HEK293 (cell line): Measurements from ENCODE around the gene STXBP4.

Experiments used
- CTCF ChIA-PET: fragments of 350-600 bp; formaldehyde crosslinking; extraction: SDS; loops from one replicate; lab custom pipeline; 2021; ENCODE audit warnings: antibody characterized with exemption; lab: Yijun Ruan, JAX
- POLR2A ChIA-PET: fragments of 300-600 bp; formaldehyde crosslinking; extraction: SDS; loops from one replicate; lab custom pipeline; 2020; ENCODE audit warnings: antibody characterized with exemption, inconsistent platforms; lab: Yijun Ruan, JAX
- H3K27ac ChIP-seq: fragments of 200-500 bp; sonication (Bioruptor generic); 2 replicates; pipeline ENCODE4 v1.5.1; 2014; ENCODE audit warnings: low read depth, low read length, control low read depth, inconsistent platforms; ENCODE audit errors: extremely low read depth
- H3K36me3 ChIP-seq, 2 experiments: fragments of 200-500 bp in 1 of 2; sonication (Bioruptor generic) in 1 of 2; 1 replicate in 1 of 2; 2 replicates in 1 of 2; pipeline ENCODE4 v1.5.1; 2014 to 2017; ENCODE audit warnings: inconsistent platforms in 2 of 2, low read length in 2 of 2; ENCODE audit not compliant: control insufficient read depth in 2 of 2, insufficient read depth in 1 of 2
- H3K4me1 ChIP-seq: fragments of 200-500 bp; sonication (Bioruptor generic); 2 replicates; pipeline ENCODE4 v1.5.1; 2014; ENCODE audit warnings: mild to moderate bottlenecking, low read length, inconsistent platforms; ENCODE audit not compliant: control insufficient read depth, insufficient read depth
- H3K4me3 ChIP-seq: 2 replicates; pipeline ENCODE4 v1.5.1; 2011; ENCODE audit warnings: low read depth, mild to moderate bottlenecking, control low read depth, low read length, moderate library complexity
- H3K9me3 ChIP-seq: fragments of 200-500 bp; sonication (Bioruptor generic); 2 replicates; pipeline ENCODE4 v1.5.1; 2014; ENCODE audit warnings: low read depth, low read length, inconsistent platforms; ENCODE audit not compliant: control insufficient read depth, insufficient read depth
- ELK4 ChIP-seq: IDR thresholded peaks from 2 replicates; pipeline ENCODE4 v1.6.1; 2011; ENCODE audit warnings: mild to moderate bottlenecking, low read depth, low read length, borderline replicate concordance
- GFI1B ChIP-seq: fragments of 450-650 bp; formaldehyde crosslinking; IDR thresholded peaks from 2 replicates; pipeline ENCODE4 v1.5.1; 2016; ENCODE audit warnings: missing biosample characterization, missing genetic modification characterization
- GLI4 ChIP-seq: fragments of 450-650 bp; formaldehyde crosslinking; IDR thresholded peaks from 2 replicates; pipeline ENCODE4 v1.5.1; 2016; ENCODE audit warnings: missing biosample characterization, missing genetic modification characterization
- KLF1 ChIP-seq: fragments of 450-650 bp; formaldehyde crosslinking; IDR thresholded peaks from 2 replicates; pipeline ENCODE4 v1.5.1; 2016; ENCODE audit warnings: missing biosample characterization, missing genetic modification characterization
- MEIS1 ChIP-seq: sonication (generic); formaldehyde crosslinking; IDR thresholded peaks from 2 replicates; pipeline ENCODE4 v1.8.1; 2022; ENCODE audit warnings: missing genetic modification reagents, mild to moderate bottlenecking, borderline replicate concordance
- MYNN ChIP-seq: fragments of 450-650 bp; formaldehyde crosslinking; IDR thresholded peaks from 2 replicates; pipeline ENCODE4 v1.5.1; 2016; ENCODE audit warnings: missing biosample characterization, missing genetic modification characterization, borderline replicate concordance
- RBAK ChIP-seq: fragments of 450-650 bp; formaldehyde crosslinking; IDR thresholded peaks from 2 replicates; pipeline ENCODE4 v1.5.1; 2016; ENCODE audit warnings: missing biosample characterization, missing genetic modification characterization
- REST ChIP-seq: fragments of 450-650 bp; formaldehyde crosslinking; IDR thresholded peaks from 2 replicates; pipeline ENCODE4 v1.5.1; 2016; ENCODE audit warnings: missing biosample characterization, missing genetic modification characterization
- SP3 ChIP-seq: fragments of 450-650 bp; formaldehyde crosslinking; IDR thresholded peaks from 2 replicates; pipeline ENCODE4 v1.5.1; 2016; ENCODE audit warnings: missing biosample characterization, missing genetic modification characterization
- ZBTB21 ChIP-seq: fragments of 450-650 bp; formaldehyde crosslinking; IDR thresholded peaks from 2 replicates; pipeline ENCODE4 v1.5.1; 2017; ENCODE audit warnings: missing biosample characterization, missing genetic modification characterization
- ZFP37 ChIP-seq: fragments of 450-650 bp; formaldehyde crosslinking; IDR thresholded peaks from 2 replicates; pipeline ENCODE4 v1.5.1; 2016; ENCODE audit warnings: missing biosample characterization, missing genetic modification characterization
- ZFP69B ChIP-seq: fragments of 450-650 bp; formaldehyde crosslinking; IDR thresholded peaks from 2 replicates; pipeline ENCODE4 v1.5.1; 2016; ENCODE audit warnings: missing biosample characterization, missing genetic modification characterization
- ZNF121 ChIP-seq: fragments of 450-650 bp; formaldehyde crosslinking; IDR thresholded peaks from 2 replicates; pipeline ENCODE4 v1.5.1; 2016; ENCODE audit warnings: missing biosample characterization, missing genetic modification characterization
- ZNF138 ChIP-seq: fragments of 450-650 bp; formaldehyde crosslinking; IDR thresholded peaks from 2 replicates; pipeline ENCODE4 v1.5.1; 2016; ENCODE audit warnings: missing biosample characterization, missing genetic modification characterization, borderline replicate concordance
- ZNF140 ChIP-seq: fragments of 450-650 bp; formaldehyde crosslinking; IDR thresholded peaks from 2 replicates; pipeline ENCODE4 v1.5.1; 2016; ENCODE audit warnings: missing biosample characterization, missing genetic modification characterization
- ZNF16 ChIP-seq: fragments of 450-650 bp; formaldehyde crosslinking; IDR thresholded peaks from 2 replicates; pipeline ENCODE4 v1.5.1; 2016; ENCODE audit warnings: low read depth, missing biosample characterization, missing genetic modification characterization
- ZNF19 ChIP-seq: fragments of 450-650 bp; formaldehyde crosslinking; IDR thresholded peaks from 2 replicates; pipeline ENCODE4; 2016; ENCODE audit warnings: missing biosample characterization, missing genetic modification characterization, low read depth
- ZNF354C ChIP-seq: fragments of 450-650 bp; formaldehyde crosslinking; IDR thresholded peaks from 2 replicates; pipeline ENCODE4 v1.5.1; 2016; ENCODE audit warnings: missing biosample characterization, missing genetic modification characterization, low read depth, borderline replicate concordance
- ZNF404 ChIP-seq: fragments of 450-650 bp; formaldehyde crosslinking; IDR thresholded peaks from 2 replicates; pipeline ENCODE4 v1.5.1; 2017; ENCODE audit warnings: missing biosample characterization, missing genetic modification characterization
- ZNF423 ChIP-seq: fragments of 450-650 bp; formaldehyde crosslinking; IDR thresholded peaks from 2 replicates; pipeline ENCODE4 v1.5.1; 2016; ENCODE audit warnings: missing biosample characterization, missing genetic modification characterization
- ZNF510 ChIP-seq: fragments of 450-650 bp; formaldehyde crosslinking; IDR thresholded peaks from 2 replicates; pipeline ENCODE4 v1.5.1; 2018; ENCODE audit warnings: mild to moderate bottlenecking, missing genetic modification characterization, missing biosample characterization; ENCODE audit not compliant: insufficient replicate concordance
- ZNF514 ChIP-seq: fragments of 450-650 bp; formaldehyde crosslinking; IDR thresholded peaks from 2 replicates; pipeline ENCODE4 v1.5.1; 2016; ENCODE audit warnings: missing biosample characterization, missing genetic modification characterization
- ZNF544 ChIP-seq: fragments of 450-650 bp; formaldehyde crosslinking; IDR thresholded peaks from 2 replicates; pipeline ENCODE4 v1.5.0; 2017; ENCODE audit warnings: missing biosample characterization, missing genetic modification characterization
- ZNF561 ChIP-seq: fragments of 450-650 bp; IDR thresholded peaks from 2 replicates; pipeline ENCODE4 v1.5.1; 2018; ENCODE audit warnings: missing biosample characterization, missing genetic modification characterization, borderline replicate concordance
- ZNF600 ChIP-seq: fragments of 450-650 bp; formaldehyde crosslinking; IDR thresholded peaks from 2 replicates; pipeline ENCODE4 v1.5.1; 2016; ENCODE audit warnings: missing biosample characterization, missing genetic modification characterization
- ZNF626 ChIP-seq: fragments of 450-650 bp; sonication (Bioruptor Pico); formaldehyde crosslinking; IDR thresholded peaks from 2 replicates; pipeline ENCODE4 v1.5.1; 2018; ENCODE audit warnings: missing biosample characterization, missing genetic modification characterization, inconsistent platforms
- ZNF747 ChIP-seq: fragments of 450-650 bp; formaldehyde crosslinking; IDR thresholded peaks from 2 replicates; pipeline ENCODE4 v1.5.1; 2016; ENCODE audit warnings: missing biosample characterization, missing genetic modification characterization
- ZNF768 ChIP-seq: fragments of 450-650 bp; formaldehyde crosslinking; IDR thresholded peaks from 2 replicates; pipeline ENCODE4 v1.5.1; 2018; ENCODE audit warnings: missing biosample characterization, mild to moderate bottlenecking, missing genetic modification characterization
- ZXDB ChIP-seq: fragments of 450-650 bp; formaldehyde crosslinking; IDR thresholded peaks from 2 replicates; pipeline ENCODE4 v1.5.1; 2016; ENCODE audit warnings: missing biosample characterization, missing genetic modification characterization
- TF ChIP-seq, protein P1 (sequence below): fragments of 450-650 bp; formaldehyde crosslinking; IDR thresholded peaks from 2 replicates; pipeline ENCODE4 v1.5.1; 2016; ENCODE audit warnings: missing biosample characterization, missing genetic modification characterization
- TF ChIP-seq, protein P2 (sequence below): fragments of 450-650 bp; formaldehyde crosslinking; IDR thresholded peaks from 2 replicates; pipeline ENCODE4 v1.5.1; 2016; ENCODE audit warnings: missing biosample characterization, missing genetic modification characterization, low read depth

The STXBP4 gene

GRCh38 chr17:54919425-54919824 lies 49.1 kb upstream of the STXBP4 start (continued):
- TF ChIP-seq ZNF510 (tag by site-specific recombination) (no peak), ZNF19 (no peak), ZNF544 (no peak), ZNF768 (no peak), SP3 (tag by site-specific recombination) (no peak)

DNA sequence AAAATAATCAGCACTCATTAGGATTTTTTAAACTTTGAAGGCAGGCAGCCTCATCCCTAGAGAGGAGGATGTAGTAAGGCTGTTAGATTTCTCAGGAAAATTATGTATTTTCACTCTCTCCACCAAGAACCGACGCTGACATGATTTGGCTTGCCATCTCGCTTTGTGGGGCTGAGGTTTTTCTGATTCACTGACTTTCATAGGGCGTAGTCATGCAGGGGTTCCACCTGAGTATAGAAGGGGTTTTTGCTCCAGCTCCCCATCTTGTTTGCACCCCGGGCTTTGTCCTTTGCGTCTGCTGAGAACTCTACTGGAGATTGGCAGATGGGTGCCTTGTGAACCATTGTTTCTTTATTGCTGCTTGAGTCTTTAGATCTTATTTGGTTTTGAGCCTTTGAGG lies 47.7 kb upstream of the STXBP4 start:
- H3K9me3 ChIP-seq: no peaks in the 10 kb centered on the region
- POLR2A ChIA-PET: no interaction called here
- no peak for TF ChIP-seq KLF1 (tag by site-specific recombination)
- TF ChIP-seq, protein P1, sequence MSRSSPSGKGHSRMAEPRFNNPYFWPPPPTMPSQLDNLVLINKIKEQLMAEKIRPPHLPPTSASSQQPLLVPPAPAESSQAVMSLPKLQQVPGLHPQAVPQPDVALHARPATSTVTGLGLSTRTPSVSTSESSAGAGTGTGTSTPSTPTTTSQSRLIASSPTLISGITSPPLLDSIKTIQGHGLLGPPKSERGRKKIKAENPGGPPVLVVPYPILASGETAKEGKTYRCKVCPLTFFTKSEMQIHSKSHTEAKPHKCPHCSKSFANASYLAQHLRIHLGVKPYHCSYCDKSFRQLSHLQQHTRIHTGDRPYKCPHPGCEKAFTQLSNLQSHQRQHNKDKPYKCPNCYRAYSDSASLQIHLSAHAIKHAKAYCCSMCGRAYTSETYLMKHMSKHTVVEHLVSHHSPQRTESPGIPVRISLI: no peak
- TF ChIP-seq ZNF354C (tag by site-specific recombination): no peak
- TF ChIP-seq, protein P2, sequence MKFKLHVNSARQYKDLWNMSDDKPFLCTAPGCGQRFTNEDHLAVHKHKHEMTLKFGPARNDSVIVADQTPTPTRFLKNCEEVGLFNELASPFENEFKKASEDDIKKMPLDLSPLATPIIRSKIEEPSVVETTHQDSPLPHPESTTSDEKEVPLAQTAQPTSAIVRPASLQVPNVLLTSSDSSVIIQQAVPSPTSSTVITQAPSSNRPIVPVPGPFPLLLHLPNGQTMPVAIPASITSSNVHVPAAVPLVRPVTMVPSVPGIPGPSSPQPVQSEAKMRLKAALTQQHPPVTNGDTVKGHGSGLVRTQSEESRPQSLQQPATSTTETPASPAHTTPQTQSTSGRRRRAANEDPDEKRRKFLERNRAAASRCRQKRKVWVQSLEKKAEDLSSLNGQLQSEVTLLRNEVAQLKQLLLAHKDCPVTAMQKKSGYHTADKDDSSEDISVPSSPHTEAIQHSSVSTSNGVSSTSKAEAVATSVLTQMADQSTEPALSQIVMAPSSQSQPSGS (tag by site-specific recombination): no peak
- no peak for TF ChIP-seq GLI4 (tag by site-specific recombination)
- no peak for TF ChIP-seq ZNF16
- no peak for TF ChIP-seq ZNF404 (tag by site-specific recombination)
- no peak for TF ChIP-seq ZNF600 (tag by site-specific recombination)
- TF ChIP-seq ZNF138 (tag by site-specific recombination): no peak
- TF ChIP-seq, all 188 proteins: peak for 0
- CTCF ChIA-PET: no interaction called here
- H3K36me3 ChIP-seq: peaks cover 42 to 57% of the 10 kb centered on the region in 2 experiments
- H3K4me1 ChIP-seq: no peaks in the 10 kb centered on the region
- H3K27ac ChIP-seq: no peak overlapping the region
- no peak overlapping the region for H3K4me3 ChIP-seq

DNA sequence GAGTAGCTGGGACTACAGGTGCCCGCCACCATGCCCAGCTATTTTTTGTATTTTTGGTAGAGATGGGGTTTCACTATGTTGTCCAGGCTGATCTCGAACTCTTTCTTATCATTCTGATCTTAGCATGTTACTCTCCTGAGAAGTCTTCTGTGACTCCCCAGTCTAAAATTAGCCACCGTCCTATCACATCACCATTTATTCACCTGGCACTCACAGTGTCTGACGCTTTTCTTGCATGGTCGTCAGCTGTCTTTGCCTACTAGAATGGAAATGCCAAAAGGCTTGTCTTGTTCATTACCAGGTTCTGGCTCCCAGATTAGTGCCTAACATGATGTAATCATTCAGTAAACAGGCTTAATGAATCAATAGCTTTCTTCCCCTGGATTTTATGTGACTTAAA lies 44.2 kb upstream of the STXBP4 start:
- peaks cover 20 to 54% of the 10 kb centered on the region in 2 experiments for H3K36me3 ChIP-seq
- H3K4me3 ChIP-seq: no peak overlapping the region
- ChIA-PET POLR2A (no interaction called here), CTCF (no interaction called here)
- H3K9me3 ChIP-seq: no peaks in the 10 kb centered on the region
- no peak overlapping the region for H3K27ac ChIP-seq
- H3K4me1 ChIP-seq: no peaks in the 10 kb centered on the region
- TF ChIP-seq GFI1B (tag by site-specific recombination): no peak
- TF ChIP-seq ZNF423: no peak
- no peak for TF ChIP-seq KLF1 (tag by site-specific recombination)
- TF ChIP-seq MYNN (tag by site-specific recombination): no peak
- no peak for TF ChIP-seq ZNF626
- no peak for TF ChIP-seq ELK4
- TF ChIP-seq RBAK: no peak
- no peak for TF ChIP-seq ZNF747
- no peak for TF ChIP-seq ZNF140
- TF ChIP-seq ZNF514 (tag by site-specific recombination): no peak
- TF ChIP-seq ZNF121 (tag by site-specific recombination): no peak
- TF ChIP-seq ZXDB (tag by site-specific recombination): no peak
- TF ChIP-seq ZNF561 (tag by site-specific recombination): no peak
- no peak for TF ChIP-seq ZFP69B (tag by site-specific recombination)
- no peak for TF ChIP-seq ZFP37 (tag by site-specific recombination)
- no peak for TF ChIP-seq MEIS1 (CRISPR knock-in tag)
- TF ChIP-seq ZBTB21: no peak
- TF ChIP-seq REST: no peak
